ENCODE results near the gene NME7.

Gene NME7

DNA sequence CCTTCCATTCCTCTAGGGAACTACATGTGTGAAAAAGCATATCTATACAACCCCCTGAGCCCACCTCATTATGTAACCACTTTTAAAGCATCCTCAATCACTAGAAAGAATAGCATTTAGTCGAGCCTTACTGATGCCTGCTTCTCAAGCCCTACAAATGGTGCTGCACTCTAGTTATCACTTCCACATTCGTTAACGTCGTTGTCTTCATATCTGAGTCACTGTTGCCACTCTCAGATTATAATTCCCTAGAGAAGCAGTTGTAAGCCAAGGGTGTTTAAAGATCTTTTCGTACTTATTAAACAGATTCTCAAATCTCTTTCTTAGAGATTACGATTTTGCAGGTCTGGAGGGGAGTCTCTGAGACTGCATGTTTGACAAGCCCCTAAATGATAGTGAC lies 244.6 kb downstream of the NME7 start:
- no peak overlapping the region for H3K4me3 ChIP-seq (ENCODE audit: low read length)
- TF ChIP-seq, protein P1, sequence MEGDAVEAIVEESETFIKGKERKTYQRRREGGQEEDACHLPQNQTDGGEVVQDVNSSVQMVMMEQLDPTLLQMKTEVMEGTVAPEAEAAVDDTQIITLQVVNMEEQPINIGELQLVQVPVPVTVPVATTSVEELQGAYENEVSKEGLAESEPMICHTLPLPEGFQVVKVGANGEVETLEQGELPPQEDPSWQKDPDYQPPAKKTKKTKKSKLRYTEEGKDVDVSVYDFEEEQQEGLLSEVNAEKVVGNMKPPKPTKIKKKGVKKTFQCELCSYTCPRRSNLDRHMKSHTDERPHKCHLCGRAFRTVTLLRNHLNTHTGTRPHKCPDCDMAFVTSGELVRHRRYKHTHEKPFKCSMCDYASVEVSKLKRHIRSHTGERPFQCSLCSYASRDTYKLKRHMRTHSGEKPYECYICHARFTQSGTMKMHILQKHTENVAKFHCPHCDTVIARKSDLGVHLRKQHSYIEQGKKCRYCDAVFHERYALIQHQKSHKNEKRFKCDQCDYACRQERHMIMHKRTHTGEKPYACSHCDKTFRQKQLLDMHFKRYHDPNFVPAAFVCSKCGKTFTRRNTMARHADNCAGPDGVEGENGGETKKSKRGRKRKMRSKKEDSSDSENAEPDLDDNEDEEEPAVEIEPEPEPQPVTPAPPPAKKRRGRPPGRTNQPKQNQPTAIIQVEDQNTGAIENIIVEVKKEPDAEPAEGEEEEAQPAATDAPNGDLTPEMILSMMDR (conservative IDR thresholded peaks at IDR 0.05; ENCODE audit: low read depth, low read length), result no peak
- DNase-seq (ENCODE audit: low read depth), result no peak

DNA sequence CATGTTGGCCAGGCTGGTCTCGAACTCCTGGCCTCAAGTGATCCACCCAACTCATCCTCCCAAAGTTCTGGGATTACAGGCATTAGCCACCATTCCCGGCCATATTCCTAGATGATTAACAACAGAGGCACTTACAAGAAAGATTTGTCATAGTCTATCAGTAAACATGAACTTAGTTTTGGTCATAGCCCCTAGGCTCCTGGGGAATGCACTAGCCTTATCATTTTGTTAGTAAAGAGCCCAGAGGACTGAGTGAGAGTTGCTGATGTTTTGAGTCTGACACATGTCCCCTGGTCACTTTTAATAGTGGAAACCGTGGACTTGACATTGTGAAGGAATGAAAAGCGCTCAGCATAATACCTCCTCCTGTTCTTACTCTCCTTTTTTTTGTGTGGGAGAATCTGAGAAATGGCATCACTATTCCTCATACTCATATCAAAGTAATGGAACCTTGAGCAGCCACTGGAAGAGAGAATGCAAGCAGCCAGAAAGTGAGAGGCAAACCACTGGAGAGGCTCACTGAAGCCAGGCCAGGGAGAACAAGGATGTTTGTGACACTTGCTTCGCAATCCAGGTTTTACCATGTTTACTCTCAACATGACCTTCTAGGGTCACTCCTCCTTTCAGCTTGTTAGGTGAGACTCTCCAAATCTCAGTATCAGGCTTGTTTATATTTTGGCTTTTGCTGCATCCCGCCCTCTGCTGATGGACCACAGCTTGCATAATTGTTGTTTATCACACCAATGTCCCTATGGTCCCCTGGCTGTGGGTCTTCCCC lies 246.3 kb downstream of the NME7 start:
- no peak for DNase-seq (ENCODE audit: low read depth)
- TF ChIP-seq, protein P1 (conservative IDR thresholded peaks at IDR 0.05; ENCODE audit: low read depth, low read length), result no peak
- H3K4me3 ChIP-seq (ENCODE audit: low read length), result no peak overlapping the region

DNA sequence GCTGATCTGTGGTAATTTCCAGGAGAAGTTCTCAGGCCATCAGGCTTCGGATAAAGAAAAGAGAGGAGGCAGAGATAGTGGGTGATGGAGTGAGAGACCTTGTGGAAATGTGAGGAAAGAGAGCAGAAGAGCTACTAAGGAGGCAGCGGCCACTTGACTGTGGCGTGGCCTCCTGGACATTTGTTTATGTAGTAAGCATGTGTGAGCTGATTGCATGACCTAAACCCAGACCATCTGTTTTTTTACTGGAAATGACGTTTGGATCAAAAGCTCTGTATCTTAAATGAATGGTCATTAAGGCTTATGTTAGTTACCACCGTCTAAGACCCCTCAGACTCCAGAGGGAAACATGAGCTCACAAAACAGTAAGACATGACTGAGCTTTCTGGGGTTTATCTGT lies 247.5 kb downstream of the NME7 start:
- no peak overlapping the region for H3K4me3 ChIP-seq (ENCODE audit: low read length)
- TF ChIP-seq, protein P1 (conservative IDR thresholded peaks at IDR 0.05; ENCODE audit: low read depth, low read length), result no peak
- DNase-seq (ENCODE audit: low read depth), result no peak

DNA sequence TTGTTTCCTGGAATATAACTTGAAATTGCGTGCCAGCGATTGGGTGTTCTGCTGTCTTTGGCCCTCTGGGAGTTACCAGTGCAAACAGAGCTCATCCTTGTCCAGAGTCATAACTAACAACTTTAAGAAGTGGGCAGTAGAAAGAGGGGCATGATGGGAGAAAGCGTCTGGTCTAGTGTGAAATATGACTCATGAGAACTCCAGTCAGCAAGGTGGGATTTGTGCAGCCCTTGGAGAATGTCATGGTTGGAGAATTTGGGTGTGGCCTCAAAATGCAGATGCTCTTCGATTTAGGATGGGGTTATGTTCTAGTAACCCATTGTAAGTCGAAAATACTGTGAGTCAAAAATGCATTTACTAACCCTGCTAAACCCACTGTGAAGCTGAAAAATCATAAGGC lies 248.2 kb downstream of the NME7 start:
- no peak overlapping the region for H3K4me3 ChIP-seq (ENCODE audit: low read length)
- DNase-seq (ENCODE audit: low read depth), result no peak
- TF ChIP-seq, protein P1 (conservative IDR thresholded peaks at IDR 0.05; ENCODE audit: low read depth, low read length), result no peak

DNA sequence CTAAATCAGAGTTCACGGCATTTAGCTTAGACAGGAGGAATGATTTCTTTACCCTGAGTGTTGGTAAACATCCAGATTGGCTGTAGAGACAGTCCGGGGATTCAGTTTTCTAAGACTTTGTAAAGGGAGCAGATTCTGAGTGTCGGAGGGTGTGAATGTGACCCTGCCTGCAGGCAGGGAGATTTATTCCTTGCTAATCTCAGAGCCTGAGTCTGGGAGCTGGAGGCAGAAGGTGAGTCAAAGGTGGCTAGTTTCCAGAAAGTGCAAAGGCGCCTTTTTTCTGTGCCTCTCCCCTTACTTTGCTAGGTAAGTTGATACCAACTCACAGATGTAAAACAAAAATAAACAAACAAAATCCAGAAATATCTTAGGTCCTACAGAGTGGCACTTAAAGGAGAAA lies 249.4 kb downstream of the NME7 start:
- DNase-seq (ENCODE audit: low read depth), result no peak
- no peak overlapping the region for H3K4me3 ChIP-seq (ENCODE audit: low read length)
- TF ChIP-seq, protein P1 (conservative IDR thresholded peaks at IDR 0.05; ENCODE audit: low read depth, low read length), result no peak

DNA sequence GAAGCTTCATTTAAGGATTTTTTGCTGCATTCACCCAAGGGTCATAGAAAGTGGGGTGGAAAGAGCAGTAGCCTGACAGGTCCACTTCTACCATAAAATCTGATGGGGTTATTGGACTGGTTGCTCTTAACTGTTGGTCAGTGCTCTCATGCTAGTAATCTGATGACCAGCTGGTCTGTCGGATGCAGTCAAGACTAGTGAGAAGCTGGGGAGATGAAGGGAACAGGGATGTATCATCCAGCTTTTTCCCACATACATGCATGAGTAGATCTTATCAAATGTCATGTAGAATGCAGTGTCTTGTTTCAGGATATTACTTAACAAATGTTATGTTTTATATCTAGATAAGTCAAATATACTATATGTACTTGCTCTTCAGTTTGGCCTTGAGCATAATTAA lies 250.0 kb downstream of the NME7 start:
- TF ChIP-seq, protein P1 (conservative IDR thresholded peaks at IDR 0.05; ENCODE audit: low read depth, low read length), result no peak
- H3K4me3 ChIP-seq (ENCODE audit: low read length), result no peak overlapping the region
- DNase-seq (ENCODE audit: low read depth), result no peak

DNA sequence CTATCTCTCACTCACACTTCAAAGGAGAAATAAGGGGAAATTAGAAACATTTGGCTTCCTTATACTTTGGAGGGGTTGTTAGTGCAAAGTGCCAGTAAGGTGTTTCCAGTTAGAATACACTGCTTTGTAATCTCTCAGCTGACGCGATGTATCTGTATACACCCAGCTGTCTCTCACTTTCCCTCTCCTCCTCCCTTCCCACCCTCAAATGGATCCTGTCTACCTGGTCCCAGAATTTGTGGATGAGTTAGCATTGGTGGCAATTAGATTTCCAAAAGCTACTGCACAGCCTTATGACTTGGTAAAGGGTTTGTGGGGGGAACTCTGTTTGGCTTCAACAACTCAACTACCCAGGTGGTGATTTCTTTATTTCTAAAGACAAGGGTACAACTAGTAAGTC lies 250.6 kb downstream of the NME7 start:
- H3K4me3 ChIP-seq (ENCODE audit: low read length), result no peak overlapping the region
- DNase-seq (ENCODE audit: low read depth), result no peak
- TF ChIP-seq, protein P1 (conservative IDR thresholded peaks at IDR 0.05; ENCODE audit: low read depth, low read length), result no peak

All from retinal pigment epithelial cell (primary cell).